ENCODE data around the gene NXT1. TPM values are rescaled to one million over a fixed set of nuclear protein-coding genes. Genes with fewer than 3 reads are reported as not detected.

Gene NXT1
- total and polyA plus RNA-seq, 11 donors = 4.2 to 20.1 (median 9.1) TPM

DNA sequence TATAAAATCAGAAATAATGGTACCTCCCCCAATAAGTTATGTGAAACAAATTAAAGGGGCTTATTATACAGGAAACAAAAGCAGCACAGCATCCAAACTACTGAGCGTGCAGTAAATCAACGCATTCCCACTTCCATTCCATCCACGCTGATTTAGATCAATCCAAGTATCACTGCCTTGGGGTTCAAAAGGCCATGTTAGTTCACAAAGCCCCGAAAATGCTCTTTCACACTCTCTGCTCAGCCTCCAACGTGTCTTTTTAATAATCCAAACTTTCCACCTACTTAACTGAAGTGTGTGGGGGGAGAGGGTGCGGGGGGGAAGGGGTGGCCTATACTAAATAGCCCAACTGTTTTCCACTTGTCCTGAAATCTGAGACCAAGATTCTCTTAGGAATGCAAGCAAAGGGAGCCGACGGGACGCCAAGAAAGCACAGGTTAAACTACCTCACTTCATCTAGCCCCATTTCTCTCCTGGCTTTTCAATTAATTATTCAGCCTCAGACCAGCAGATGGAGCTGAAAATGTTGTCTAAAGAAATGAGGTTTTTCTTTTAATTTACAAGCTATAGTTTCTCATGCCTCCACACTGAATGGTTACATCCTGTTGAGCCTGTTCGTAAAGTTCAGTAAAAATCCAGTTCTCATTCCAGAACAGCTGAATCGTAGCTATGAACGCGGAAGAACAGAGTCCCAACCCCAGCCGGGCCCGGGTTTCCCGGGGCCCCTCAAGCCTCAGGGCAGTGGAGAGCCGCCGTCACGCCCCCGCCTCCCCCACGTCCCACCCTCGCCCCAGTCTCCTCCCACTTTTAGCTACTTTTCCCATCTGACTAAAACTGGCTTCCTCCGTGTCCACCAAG lies 1.0 kb upstream of the NXT1 start:
- intact Hi-C loops (cut with DNase I) = loop anchor here (1.0 to 10.0 kb wide), 14 partner anchors 9 to 1015 kb away; partner anchors contain the start of genes CST9 (in 4 of the 10) and THBD (in 1 of the 10)
- Histone ChIP-seq H3K27me3 (no peaks in the 10 kb centered on the region), H3K27ac (peak overlapping the region; percentile 93 to 100 (median 98)), H3K9me3 (no peaks in the 10 kb centered on the region), H3K4me1 (peaks cover 4 to 27% (median 18%) of the 10 kb centered on the region in 12 donors), H3K36me3 (peaks cover 0 to 11% (median 8%) of the 10 kb centered on the region in 9 donors), H3K4me3 (peak overlapping the region; percentile 63 to 98 (median 90))
- TF ChIP-seq, protein P1, sequence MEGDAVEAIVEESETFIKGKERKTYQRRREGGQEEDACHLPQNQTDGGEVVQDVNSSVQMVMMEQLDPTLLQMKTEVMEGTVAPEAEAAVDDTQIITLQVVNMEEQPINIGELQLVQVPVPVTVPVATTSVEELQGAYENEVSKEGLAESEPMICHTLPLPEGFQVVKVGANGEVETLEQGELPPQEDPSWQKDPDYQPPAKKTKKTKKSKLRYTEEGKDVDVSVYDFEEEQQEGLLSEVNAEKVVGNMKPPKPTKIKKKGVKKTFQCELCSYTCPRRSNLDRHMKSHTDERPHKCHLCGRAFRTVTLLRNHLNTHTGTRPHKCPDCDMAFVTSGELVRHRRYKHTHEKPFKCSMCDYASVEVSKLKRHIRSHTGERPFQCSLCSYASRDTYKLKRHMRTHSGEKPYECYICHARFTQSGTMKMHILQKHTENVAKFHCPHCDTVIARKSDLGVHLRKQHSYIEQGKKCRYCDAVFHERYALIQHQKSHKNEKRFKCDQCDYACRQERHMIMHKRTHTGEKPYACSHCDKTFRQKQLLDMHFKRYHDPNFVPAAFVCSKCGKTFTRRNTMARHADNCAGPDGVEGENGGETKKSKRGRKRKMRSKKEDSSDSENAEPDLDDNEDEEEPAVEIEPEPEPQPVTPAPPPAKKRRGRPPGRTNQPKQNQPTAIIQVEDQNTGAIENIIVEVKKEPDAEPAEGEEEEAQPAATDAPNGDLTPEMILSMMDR (IDR thresholded peaks at IDR 0.05) = peak; percentile 24 to 61 (median 46)
- no peak for TF ChIP-seq POLR2A (IDR thresholded peaks at IDR 0.05)
- ATAC-seq (peak; percentile 62 to 81 (median 75)), DNase-seq (no peak)
- WGBS, 4 donors = 7 to 11% (median 10%) methylated on average over 23 of the region's 23 CpGs

DNA sequence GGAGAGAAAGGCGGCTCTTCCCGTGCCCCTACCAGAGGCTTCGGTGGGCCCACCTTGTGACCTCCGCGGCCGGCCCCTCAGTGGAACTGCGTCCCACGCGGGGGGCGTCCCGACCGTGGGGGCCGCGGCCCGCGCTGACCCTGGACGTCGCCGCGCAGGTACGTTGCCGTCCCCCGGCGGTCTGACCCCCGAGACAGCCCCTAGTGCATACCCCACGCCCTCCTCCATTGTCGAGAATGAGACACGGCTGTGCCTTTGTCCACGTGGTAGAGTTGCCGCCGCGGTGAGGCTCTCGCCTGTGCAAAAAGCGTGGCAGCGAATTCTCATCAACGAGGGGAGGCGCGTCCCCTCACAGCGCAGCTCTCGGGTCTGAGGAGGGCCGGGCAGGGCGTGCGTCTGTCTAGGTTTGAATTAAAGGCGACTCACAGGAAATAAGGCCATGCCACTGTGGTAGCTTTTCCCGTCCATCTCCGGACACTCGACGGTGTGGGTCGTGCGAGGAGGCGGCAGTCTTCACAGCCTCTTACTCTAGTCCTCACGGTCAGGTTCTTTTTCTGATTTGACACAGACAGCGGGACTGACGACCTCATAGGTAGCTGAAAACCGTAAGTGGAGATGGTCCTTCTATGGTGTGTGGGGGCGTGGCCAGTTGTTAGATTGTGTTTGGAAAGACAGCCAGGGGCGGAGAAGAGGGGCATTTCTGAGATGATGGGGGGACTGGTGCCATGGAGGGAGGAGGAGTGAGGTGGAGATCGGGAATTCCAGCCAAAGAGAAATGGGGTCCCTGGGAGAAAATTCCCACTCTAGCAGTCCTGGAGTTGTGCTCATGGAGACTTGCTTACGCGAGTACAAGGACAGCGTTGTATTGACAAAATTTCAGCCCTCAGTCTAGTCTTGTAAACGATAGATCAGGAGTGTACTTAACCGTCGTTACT lies 580 bp downstream of the NXT1 start:
- H3K27ac ChIP-seq = peak overlapping the region; percentile 93 to 100 (median 98)
- no peaks in the 10 kb centered on the region for H3K9me3 ChIP-seq
- H3K4me1 ChIP-seq = peaks cover 4 to 27% (median 18%) of the 10 kb centered on the region in 12 donors
- intact Hi-C loops (cut with DNase I) = loop anchor here in 3 of 10 donors (1.0 to 10.0 kb wide), 4 partner anchors 7 to 256 kb away; partner anchors contain the start of gene CST9 (in 2 of the 3)
- peaks cover 0 to 23% (median 17%) of the 10 kb centered on the region in 9 donors for H3K36me3 ChIP-seq
- peak; percentile 1 to 46 (median 20) for ATAC-seq
- no peak for TF ChIP-seq POLR2A (IDR thresholded peaks at IDR 0.05)
- TF ChIP-seq, protein P1 (IDR thresholded peaks at IDR 0.05) = no peak
- peak in 4 of 5 donors; percentile 41 to 59 (median 52) for DNase-seq
- WGBS, 4 donors = 2 to 10% (median 3%) methylated on average over 23 to 64 of the region's 64 CpGs
- peak overlapping the region; percentile 63 to 98 (median 90) for H3K4me3 ChIP-seq
- H3K27me3 ChIP-seq = no peaks in the 10 kb centered on the region

GRCh38 chr20:23356203-23356602 lies 5.6 kb downstream of the NXT1 start:
- peak in 1 of 5 donors; percentile 43 for DNase-seq
- Histone ChIP-seq H3K9me3 (no peaks in the 10 kb centered on the region), H3K27ac (peak overlapping the region in 6 of 12 donors; percentile 97 to 100 (median 98)), H3K27me3 (no peaks in the 10 kb centered on the region), H3K36me3 (peaks cover 0 to 23% (median 17%) of the 10 kb centered on the region in 9 donors), H3K4me1 (peaks cover 7 to 54% (median 35%) of the 10 kb centered on the region in 12 donors), H3K4me3 (peak overlapping the region in 1 of 12 donors; percentile 10)
- intact Hi-C loops (cut with DNase I) = loop anchor here in 3 of 10 donors (5.0 to 10.0 kb wide), 3 partner anchors 66 to 249 kb away; partner anchors contain the start of genes CST9 (in 1 of the 3) and NAPB (in 1 of the 3)
- WGBS, 4 donors = 63 to 73% (median 68%) methylated on average over 26 to 27 of the region's 27 CpGs
- no peak for ATAC-seq
- TF ChIP-seq, protein P1 (IDR thresholded peaks at IDR 0.05) = no peak
- no peak for TF ChIP-seq POLR2A (IDR thresholded peaks at IDR 0.05)

Measured in heart left ventricle (tissue), 16 donors.